ENCODE measurements around the gene FXYD5. TPM values are rescaled to one million over a fixed set of nuclear protein-coding genes. Genes with fewer than 3 reads are reported as not detected.

Gene FXYD5
- total RNA-seq, 2 experiments from 2014 or later, result 587 to 615 TPM

DNA sequence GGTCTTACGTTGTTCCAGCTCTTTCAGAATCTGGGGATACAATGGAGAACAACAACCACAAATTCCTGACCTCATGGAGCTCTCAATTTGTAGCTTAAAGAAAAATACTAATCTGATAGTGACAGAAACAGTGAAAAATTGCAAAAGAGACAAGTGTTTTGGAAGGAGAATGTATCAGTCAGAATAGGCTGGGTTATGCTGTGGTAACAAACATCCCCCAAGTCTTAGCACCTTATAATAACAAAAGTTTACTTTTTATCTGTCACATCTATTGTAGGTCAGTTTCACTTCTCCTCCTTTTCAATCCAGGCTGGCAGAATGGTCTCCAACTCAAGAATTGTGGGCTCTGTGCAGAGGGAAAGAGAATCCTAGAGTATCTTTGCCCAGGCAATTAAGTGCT is 64.5 kb downstream of the FXYD5 start:
- no peak for DNase-seq
- Histone ChIP-seq H3K36me3 (ENCODE audit: insufficient read depth, low read length) (no peaks in the 10 kb centered on the region), H3K4me1 (ENCODE audit: insufficient read depth, low read length) (peaks cover 61% of the 10 kb centered on the region), H3K4me3 (ENCODE audit: low read length) (no peak overlapping the region), H3K9me3 (ENCODE audit: control insufficient read depth in 1 of 2, insufficient read depth in 1 of 2, low read length in 2 of 2) (peaks cover 0 to 13% of the 10 kb centered on the region in 2 experiments), H3K27me3 (ENCODE audit: control insufficient read depth in 1 of 2, insufficient read depth in 2 of 2, low read length in 2 of 2) (no peaks in the 10 kb centered on the region), H3K27ac (ENCODE audit: low read depth in 1 of 2, low read length in 2 of 2) (no peak overlapping the region)
- peak overlapping the region; percentile 0 for H3K27ac Mint-ChIP-seq
- H3K4me3 Mint-ChIP-seq, result no peak overlapping the region
- intact Hi-C loops (cut with DNase I, micrococcal nuclease), result loop anchor here (5.0 to 10.0 kb wide), 2 partner anchors 46 to 48 kb away; partner anchors contain the start of gene USF2 (in 2 of the 2)
- peaks cover 3% of the 10 kb centered on the region for H3K9me3 Mint-ChIP-seq
- H3K36me3 Mint-ChIP-seq (ENCODE audit: low read depth), result no peaks in the 10 kb centered on the region
- ChIA-PET CTCF (no interaction called here), POLR2A (interaction anchor here (1.9 to 5.7 kb wide), 2 partner anchors 13 to 65 kb away, joined by 5 to 36 read pairs; no protein-coding TSS in a partner anchor)
- TF ChIP-seq, protein P1, sequence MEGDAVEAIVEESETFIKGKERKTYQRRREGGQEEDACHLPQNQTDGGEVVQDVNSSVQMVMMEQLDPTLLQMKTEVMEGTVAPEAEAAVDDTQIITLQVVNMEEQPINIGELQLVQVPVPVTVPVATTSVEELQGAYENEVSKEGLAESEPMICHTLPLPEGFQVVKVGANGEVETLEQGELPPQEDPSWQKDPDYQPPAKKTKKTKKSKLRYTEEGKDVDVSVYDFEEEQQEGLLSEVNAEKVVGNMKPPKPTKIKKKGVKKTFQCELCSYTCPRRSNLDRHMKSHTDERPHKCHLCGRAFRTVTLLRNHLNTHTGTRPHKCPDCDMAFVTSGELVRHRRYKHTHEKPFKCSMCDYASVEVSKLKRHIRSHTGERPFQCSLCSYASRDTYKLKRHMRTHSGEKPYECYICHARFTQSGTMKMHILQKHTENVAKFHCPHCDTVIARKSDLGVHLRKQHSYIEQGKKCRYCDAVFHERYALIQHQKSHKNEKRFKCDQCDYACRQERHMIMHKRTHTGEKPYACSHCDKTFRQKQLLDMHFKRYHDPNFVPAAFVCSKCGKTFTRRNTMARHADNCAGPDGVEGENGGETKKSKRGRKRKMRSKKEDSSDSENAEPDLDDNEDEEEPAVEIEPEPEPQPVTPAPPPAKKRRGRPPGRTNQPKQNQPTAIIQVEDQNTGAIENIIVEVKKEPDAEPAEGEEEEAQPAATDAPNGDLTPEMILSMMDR (IDR thresholded peaks at IDR 0.05), result no peak
- ATAC-seq (ENCODE audit: poor library complexity), result no peak
- H3K27me3 Mint-ChIP-seq, result no peaks in the 10 kb centered on the region
- peaks cover 53% of the 10 kb centered on the region for H3K4me1 Mint-ChIP-seq (ENCODE audit: low read depth)

Other genes starting within 250 kb of the FXYD5 start
- gene ZNF30, start 227.8 kb upstream of the FXYD5 start, total RNA-seq, result 1 to 10 TPM in 1 of 2 experiments, under 1 TPM in 1; 0.84 to 1.1 TPM
- gene ZNF792, start 190.5 kb upstream of the FXYD5 start, total RNA-seq, result 1 to 10 TPM; 6.8 to 8.9 TPM
- gene GRAMD1A, start 154.4 kb upstream of the FXYD5 start, total RNA-seq, result 100 to 1,000 TPM; 221 to 229 TPM
- gene SCN1B, start 124.3 kb upstream of the FXYD5 start, total RNA-seq, result 1 to 10 TPM; 1.4 to 2.3 TPM
- gene HPN, start 113.0 kb upstream of the FXYD5 start, total RNA-seq, result not detected
- not detected for gene FXYD3, start 38.9 kb upstream of the FXYD5 start, total RNA-seq
- under 1 TPM; 0.69 to 0.70 TPM for gene LGI4, start 19.7 kb upstream of the FXYD5 start, total RNA-seq
- 1 to 10 TPM; 2.1 to 2.4 TPM for gene FXYD1, start 15.9 kb upstream of the FXYD5 start, total RNA-seq
- gene FXYD7, start 11.5 kb upstream of the FXYD5 start, total RNA-seq, result 10 to 100 TPM; 15.3 to 15.6 TPM
- not detected for gene FAM187B, start 74.0 kb downstream of the FXYD5 start, total RNA-seq
- 10 to 100 TPM; 45.0 to 47.9 TPM for gene LSR, start 94.3 kb downstream of the FXYD5 start, total RNA-seq
- 100 to 1,000 TPM; 335 to 344 TPM for gene USF2, start 114.2 kb downstream of the FXYD5 start, total RNA-seq
- 1 to 10 TPM; 1.5 to 1.6 TPM for gene HAMP, start 127.8 kb downstream of the FXYD5 start, total RNA-seq
- not detected for gene MAG, start 137.4 kb downstream of the FXYD5 start, total RNA-seq
- under 1 TPM; 0.52 to 0.67 TPM for gene CD22, start 174.5 kb downstream of the FXYD5 start, total RNA-seq
- gene FFAR1, start 193.2 kb downstream of the FXYD5 start, total RNA-seq, result not detected
- gene FFAR3, start 203.7 kb downstream of the FXYD5 start, total RNA-seq, result not detected
- under 1 TPM in 1 of 2 experiments, not detected in 1; 0.14 TPM for gene GPR42, start 216.3 kb downstream of the FXYD5 start, total RNA-seq

Measured in CD4-positive, alpha-beta T cell (primary cell).